ENCODE data around the gene ABHD11. TPM values are rescaled to one million over a fixed set of nuclear protein-coding genes. Genes with fewer than 3 reads are reported as not detected.

The ABHD11 gene
- total and polyA plus RNA-seq, 9 of the 15 experiments (the other 6 are each of a cell fraction or from before 2014, with no cell fraction given): 7.7 to 44.2 (median 18.9) TPM

- TF ChIP-seq ZNF639 (CRISPR knock-in tag; conservative IDR thresholded peaks at IDR 0.05 in 1 of 2, IDR thresholded peaks at IDR 0.05 in 1 of 2) (no peak), ZSCAN29 (IDR thresholded peaks at IDR 0.05) (no peak), SMAD2 (IDR thresholded peaks at IDR 0.05; ENCODE audit: low read depth, low read length) (no peak), HMGN3 (IDR thresholded peaks at IDR 0.05; ENCODE audit: borderline replicate concordance, extremely low read depth, insufficient read length, low read depth, low read length) (no peak), MYBL2 (IDR thresholded peaks at IDR 0.05; ENCODE audit: low read depth) (no peak), MYBL2 (CRISPR knock-in tag; IDR thresholded peaks at IDR 0.05; ENCODE audit: borderline replicate concordance) (no peak), RREB1 (CRISPR knock-in tag; IDR thresholded peaks at IDR 0.05) (peak; percentile 65; the same call in 1 of the 2 replicates), ARID3B (CRISPR knock-in tag; IDR thresholded peaks at IDR 0.05; ENCODE audit: borderline replicate concordance) (no peak), CUX1 (CRISPR knock-in tag; IDR thresholded peaks at IDR 0.05) (no peak), CBX3 (IDR thresholded peaks at IDR 0.05; ENCODE audit: borderline replicate concordance in 1 of 2, low read length in 2 of 2) (peak in 1 of 2 experiments; percentile 63; a peak in 2 of 3 replicates)
Observed at GRCh38 chr7:73734619-73735527, 3.7 kb downstream of the ABHD11 start (continued).

Measured in K562 (cell line).